Stimulated activated CD4-positive, alpha-beta T cell treated with anti-CD3 and anti-CD28 coated beads, Interleukin-1b, Interleukin-23, amount 100 ng/mL, for 4 hours (primary cell): Measurements from ENCODE around the gene TMEM217.
A peak's percentile ranks its signal among the peaks of the same experiment; 100 is the strongest.
"Not testable (repeated sequence)": the region's sequence is repeated elsewhere in the genome, so short reads cannot be mapped to it uniquely, and the experiment has no call there.

ENCODE experiments used
- DNase-seq, 2 donors: peaks; one replicate each; pipeline ENCODE4 v3.0.0-alpha.2; 2020; ENCODE audit warnings: low read depth in 2 of 2

Gene TMEM217

DNA sequence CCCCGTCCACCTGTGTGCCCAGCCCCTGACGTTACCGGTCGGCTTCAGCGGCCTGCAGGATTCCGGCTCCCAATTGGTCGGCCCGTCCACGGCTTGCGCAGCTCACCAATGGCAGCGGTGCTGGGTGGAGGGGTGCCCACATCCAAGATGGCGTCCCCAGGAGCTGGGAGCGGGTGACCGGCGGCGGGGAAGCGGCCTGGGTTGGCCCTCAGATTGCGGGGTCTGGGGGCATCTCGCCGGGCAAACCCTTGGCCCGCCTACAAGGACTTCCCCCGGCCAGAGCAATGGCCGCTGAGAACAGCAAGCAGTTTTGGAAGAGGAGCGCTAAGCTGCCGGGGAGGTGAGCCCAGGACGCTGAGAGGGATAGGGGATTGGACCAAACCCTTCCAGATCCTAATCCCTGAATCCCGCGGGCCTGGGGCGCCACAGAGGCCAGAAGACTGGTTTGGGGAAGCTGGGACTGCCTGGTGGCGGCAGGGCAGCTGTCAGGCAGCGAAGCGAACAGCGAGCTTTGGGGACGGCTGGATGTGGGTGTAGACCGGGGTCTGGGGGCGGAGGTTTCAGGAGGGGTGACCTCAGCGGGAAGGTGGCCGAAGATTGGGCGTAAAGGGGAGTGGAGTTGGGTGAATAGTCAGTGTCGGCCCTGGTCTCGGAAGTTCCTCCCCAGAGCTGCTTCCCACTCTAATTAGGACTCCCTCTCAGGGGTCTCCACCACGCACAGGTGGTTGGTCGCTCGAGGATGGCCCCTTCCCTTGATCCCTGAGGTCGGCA is at the start of gene TMEM217, which contains the start of gene TBC1D22B:
TMEM217 (minus strand) TSS at position 511 of the 771 bp plus-strand sequence. CDS start 39,114 bp downstream, outside the sequence.
TBC1D22B (plus strand) TSS at position 139 of the 771 bp plus-strand sequence; CDS start at position 285, 146 bp downstream.
- peak; percentile 91 to 92 for DNase-seq

DNA sequence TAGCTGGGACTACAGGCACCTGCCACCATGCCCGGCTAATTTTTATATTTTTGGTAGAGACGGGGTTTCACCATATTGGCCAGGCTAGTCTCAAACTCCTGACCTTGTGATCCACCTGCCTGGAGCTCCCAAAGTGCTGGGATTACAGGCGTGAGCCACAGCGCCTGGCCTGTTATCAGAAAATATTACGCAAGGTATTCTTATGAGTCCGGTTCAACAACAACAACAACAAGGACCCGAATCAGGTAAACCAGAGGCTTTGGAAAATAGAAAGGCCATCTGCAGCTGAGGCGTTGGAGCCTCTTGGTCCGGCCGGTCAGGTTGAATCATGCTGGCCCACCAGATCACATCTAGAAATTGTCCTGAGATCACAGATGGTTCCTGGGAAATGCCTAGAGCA is 49.5 kb upstream of the TMEM217 start:
- DNase-seq, result not testable (repeated sequence)

DNA sequence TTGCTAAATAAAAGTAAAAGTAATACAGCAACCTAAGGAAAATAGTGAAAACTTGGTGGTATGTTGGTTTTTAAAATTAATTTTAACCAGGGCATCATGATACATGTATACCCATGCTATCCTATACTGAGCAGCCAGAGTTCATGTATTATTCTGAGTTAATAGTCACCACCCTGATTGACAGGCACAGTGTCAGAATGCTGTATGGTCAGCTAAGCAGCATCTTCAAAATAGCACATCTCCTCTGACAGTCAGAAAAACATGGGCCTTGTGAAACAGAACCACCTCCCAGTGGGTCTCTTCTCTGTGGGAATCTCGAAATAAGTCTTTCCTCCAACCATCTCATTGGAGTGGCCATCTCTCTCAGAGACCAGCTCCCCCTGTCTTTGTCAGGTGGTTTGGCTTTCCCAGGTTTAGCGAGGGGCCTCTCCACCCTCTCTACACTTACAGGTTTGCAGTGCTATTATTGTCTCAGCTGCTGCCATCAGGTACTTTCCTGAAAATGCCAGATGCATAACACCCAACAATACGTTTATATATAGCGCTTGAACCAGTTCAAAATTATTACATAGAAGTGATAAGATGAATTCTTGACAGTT is 48.8 kb upstream of the TMEM217 start:
- no peak for DNase-seq

DNA sequence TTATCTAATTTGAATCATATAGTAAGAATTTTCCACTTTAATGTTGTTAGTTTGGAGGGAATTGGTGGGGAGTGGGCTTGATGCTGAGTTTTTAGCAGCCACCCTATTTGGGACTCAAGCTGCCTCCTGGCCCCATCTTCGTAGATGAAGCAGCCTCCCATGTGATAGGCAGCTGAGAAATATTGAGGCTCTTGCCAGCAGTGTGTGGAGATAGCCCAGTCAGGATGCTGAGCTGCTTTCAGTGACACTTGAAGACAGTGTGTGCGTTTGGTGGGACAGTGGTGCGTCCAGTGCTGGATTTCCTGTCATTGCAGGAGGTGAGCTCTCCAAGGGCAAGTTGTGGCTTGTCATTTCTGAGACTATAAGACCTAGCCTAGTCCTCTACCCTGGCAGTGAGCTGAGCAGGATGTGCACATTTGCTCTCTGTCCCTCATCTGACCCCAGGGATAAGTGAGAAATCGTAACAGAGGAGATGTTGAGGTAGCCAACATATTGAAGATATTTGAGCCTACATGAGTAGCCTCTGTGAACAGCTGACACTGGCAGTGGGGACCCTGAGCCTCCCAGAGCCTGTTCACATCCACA is 48.0 kb upstream of the TMEM217 start:
- DNase-seq, result no peak

DNA sequence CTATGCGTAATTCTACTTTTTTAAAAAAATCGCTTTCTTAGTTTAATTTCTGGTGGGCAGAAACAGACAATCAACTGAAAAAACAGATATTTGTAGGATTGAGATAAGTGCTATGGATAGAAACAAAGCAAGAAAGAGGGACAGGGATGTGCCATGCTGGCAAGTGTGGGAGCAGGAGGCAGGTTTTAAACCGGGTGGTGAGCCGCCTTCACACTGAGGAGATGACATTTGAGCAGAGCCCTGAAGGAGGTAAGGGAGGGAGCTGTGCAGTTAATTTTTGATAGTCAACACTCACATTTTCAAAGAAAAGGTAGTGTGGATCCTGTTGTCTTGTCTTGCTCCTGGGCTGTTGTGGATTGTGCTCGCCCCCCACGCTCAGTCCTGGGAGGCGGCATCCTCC is 46.8 kb upstream of the TMEM217 start:
- no peak for DNase-seq

DNA sequence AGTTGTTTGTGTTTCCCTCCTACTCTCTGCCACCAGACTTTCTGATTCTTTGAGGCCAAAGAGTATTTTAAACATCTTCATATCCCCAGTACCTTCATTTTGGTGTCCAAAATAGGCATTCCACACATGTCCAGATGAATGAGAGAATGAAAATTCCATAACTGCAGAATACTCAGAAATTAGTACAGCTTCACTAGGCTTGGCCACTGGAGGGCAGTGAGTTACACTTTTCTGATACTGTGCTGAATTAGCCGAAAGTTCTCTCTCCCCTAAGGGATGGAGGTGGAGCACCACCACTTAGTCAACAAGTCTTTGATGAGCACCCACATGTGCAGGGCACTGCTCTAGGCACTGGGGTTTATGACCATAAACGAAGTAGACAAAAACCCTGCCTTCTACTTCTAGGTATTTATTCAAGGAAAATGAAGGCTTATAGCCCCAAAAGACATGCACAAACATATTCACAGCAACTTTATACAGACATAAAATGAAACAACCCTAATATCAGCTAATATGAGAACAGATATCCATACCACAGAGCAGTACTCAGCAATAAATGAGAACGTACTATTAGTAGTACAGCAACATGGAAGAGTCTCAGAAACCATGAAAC is 46.1 kb upstream of the TMEM217 start:
- DNase-seq, result no peak

DNA sequence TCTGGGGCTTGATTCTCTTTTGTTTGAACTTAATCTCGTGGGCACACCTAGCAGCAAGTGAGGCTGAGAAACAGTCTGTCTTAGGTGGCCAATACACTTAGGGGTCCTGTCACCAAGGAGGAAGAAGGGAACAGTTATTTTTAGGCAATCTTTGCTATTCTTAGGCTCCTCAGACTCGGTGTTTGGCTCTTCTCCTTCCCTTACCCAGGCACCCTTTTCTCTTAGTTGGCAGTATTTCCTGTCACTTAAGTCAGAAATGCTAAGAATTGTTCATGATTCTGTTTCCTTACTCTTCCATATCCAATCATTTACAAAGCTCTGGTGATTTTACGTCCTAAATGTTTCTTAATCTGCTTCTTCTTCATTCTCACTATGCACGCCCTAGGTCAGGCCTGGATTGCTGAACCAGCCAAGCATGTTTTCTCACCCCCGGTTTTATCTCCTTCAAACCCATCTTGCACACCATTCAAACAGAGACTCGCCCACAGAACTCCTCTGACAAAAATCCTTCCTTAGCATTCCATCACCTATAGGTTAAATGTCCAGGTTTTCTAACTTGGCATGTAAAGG is 45.2 kb upstream of the TMEM217 start:
- DNase-seq, result no peak

DNA sequence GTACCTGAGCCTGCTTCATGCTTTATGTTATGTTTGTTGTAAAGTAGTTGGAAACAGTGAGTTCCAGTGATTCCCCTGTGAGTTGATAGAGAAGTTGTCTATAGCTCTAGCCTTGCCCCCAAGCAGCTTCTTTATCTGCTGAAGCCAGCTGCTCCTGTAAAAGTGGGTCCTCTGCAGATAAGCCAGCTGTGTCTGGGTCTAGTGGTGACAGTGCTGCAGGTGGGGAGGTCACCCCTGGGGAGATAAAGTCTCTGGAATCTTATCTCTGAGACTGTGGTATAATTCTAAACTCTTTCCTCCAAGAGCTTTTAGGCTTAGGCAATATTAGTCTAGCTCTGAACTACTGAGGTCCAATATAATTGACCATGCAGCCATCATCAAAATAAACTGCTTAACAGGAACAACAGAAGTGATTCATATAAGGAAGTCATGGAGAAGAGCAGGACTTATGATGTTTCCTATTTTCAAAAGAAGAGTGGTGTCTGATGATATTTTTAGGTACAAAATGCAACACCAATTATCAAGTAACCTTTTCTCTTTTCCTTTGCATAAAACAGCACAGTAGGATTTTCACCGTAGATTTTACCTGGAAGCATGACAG is 44.2 kb upstream of the TMEM217 start:
- DNase-seq, result no peak

DNA sequence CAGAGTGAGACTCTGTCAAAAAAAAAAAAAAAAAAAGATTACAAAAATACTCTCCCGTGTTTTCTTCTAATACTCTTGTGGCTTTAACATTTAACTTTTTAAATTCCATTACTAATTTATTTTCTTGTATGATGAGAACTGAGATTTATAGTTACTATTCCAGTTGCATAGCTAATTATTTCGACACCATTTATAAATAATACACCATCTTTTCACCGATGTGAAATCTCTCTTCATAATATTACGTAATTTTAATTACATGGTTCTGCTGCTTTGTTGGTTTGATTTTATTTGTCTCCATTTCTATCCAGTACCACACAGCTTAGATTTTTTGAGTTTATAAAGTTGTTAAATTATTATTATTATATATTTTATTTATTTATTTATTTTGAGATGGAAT is 42.0 kb upstream of the TMEM217 start:
- DNase-seq, result no peak

DNA sequence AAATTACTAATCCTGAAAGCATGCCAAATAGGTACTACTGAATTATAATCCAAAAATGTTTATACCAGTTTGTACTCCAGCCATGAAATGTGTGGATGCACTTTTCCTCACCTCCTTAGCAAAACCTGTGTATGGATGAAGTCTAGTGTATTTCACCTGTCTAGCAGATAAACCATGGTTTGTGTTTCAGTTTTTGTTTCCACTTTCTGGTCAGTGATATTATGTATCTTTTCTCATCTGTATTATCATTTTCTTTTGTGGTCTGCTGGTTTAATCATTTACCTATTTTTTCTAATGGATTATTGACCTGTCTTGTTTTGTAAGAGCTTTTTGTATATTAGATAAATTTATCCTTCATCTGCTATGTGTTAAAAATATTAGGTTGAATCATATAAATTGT is 41.0 kb upstream of the TMEM217 start:
- DNase-seq, result no peak

DNA sequence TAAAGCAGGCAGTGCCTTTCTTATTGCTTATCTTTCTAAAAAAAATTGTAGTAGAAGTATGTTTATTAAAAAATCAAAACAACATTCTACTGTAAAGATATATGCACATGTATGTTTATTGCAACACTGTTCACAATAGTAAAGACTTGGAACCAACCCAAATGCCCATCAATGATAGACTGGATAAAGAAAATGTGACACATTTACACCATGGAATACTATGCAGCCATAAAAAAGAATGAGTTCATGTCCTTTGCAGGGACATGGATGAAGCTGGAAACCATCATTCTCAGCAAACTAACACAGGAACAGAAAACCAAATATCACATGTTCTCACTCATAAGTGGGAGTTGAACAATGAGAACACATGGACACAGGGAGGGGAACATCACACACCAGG is 39.7 kb upstream of the TMEM217 start:
- DNase-seq, result not testable (repeated sequence)

DNA sequence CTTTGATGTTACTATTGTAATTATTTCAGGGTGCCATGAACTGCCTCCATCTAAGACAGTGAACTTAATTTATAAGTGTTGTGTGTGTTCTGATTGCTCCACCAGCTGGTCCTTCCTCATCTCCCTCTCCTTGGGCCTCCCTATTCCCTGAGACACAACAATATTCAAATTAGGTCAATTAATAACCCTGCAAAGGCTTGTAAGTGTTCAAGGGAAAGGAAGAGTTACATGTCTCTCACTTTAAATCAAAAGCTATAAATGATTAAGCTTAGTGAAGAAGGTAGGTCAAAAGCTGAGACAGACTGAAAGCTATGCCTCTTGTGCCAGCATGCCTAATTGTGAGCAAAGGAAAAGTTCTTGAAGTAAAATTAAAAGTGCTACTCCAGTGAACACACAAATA is 35.5 kb upstream of the TMEM217 start:
- no peak for DNase-seq

DNA sequence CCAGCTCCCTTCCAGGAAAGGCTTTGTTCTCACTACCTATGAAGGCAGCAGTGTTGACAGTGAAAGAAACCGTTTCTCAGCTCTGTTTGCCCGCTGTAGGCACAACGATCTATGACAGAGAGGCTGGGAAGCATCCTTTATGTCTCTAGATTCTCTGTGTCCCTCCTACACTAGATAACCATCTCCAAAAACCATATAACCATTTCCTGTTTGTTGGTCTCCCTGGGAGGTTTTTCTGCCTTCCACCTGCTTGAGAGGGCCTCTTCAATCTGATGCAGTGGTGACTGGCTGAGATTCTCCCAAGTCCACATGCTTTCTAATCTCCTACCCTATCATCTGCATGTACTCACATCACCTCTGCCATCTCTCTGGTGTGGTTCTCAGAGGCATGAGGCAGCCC is 32.0 kb upstream of the TMEM217 start:
- DNase-seq, result no peak

DNA sequence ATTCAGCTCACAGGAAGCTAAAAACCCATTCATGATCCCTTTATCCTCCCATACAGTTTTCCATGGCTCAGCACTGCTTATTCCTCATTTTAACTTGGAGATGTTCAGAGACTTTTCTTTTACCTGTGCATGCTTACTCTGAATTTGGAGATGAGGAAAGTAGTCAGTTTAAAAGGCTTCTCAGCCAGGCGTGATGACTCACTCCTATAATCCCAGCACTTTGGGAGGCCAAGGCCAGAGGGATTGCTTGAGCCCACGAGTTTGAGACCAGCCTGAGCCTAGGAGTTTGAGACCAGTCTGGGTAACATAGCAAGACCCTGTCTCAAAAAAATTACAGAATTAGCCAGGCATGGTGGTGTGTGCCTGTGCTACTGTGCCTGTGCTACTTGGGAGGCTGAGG is 30.3 kb upstream of the TMEM217 start:
- DNase-seq, result no peak

DNA sequence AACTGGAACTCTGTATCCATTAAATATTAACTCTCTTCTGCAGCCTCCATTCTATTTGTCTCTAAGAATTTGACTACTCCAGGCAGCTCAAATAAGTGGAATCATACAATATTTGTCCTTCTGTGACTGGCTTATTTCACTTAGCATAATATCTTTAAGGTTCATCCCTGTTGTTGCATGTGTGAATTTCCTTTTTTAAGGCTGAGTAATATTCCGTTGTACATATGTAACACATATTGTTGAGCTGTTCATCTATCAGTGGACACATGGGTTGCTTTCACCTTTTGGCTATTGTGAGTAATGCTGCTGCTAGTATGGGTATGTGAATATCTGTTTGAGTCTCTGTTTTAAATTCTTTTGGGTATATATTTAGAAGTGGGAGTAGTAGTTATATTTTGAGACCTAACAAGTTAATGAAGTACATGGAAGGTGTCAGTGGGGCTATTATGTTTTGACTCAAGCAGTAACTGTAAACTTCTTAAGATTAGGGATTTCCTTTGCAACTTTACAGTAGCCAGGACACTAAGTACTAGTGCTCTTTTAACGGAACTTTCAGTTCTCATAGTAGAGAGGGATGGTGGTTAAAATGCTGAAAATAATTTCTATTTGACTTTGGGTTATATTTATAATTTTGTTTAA is 29.7 kb upstream of the TMEM217 start:
- no peak for DNase-seq

DNA sequence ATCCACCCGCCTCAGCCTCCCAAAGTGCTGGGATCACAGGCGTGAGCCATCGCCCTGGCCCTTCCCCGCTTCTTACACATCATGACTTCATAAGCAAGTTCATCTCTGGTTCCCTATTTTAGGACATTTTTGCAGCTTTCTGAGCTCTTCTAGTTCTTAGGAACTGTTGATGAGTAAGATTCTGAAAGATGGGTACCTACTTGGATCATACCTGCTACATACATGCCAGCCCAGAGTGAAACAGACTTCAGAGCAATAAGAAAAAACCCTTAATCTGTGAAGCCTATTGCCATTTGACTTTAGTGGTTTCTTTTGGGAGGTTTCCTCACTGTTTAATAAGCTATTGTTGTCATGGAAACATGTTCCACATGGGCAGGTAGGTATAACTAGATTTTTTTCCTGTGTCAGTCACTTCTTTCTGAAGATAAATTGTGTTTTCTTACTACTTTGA is 27.9 kb upstream of the TMEM217 start:
- DNase-seq, result no peak

DNA sequence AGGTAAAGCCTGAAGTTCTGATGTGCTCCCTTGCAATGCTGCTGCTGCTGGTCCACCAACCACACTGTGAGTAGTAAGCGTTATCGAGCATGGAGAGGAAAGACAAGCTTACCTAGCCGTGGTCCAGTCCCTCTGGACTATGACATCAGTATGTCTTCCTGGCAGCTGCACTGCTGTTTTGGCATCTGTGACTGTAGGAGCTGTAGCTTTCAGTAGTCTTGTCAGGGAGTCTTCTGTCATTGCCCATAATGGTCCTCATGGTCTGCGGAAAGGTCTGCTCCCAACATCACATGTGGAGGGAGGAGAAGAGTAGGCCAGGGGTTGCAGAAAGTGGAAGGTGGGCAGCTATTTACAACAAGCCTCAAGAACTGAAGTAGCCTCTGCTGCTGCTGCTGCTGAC is 26.8 kb upstream of the TMEM217 start:
- DNase-seq, result no peak

DNA sequence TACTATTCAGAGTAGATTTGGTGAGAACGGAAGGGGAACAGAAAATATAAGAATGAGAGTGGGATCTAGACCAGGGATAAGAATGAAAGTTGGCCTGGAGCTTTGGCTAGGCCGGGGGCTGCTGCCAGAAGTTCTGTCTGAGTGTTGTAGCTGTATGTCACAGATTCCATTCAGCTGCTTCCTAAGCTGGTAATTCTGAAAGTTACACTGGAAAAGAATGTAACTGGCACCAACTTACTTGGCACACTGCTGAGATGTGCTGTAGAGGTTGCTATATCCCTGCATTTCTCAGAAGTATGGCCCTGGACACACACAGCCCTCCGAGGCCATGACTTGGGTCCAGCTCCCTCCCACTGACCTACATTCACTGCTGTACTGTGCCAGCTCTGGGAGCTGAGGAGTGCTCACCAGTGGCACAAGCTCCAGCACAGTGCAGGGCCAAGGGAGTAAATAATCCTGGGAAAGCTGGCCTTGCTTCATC is 25.8 kb upstream of the TMEM217 start:
- no peak for DNase-seq

DNA sequence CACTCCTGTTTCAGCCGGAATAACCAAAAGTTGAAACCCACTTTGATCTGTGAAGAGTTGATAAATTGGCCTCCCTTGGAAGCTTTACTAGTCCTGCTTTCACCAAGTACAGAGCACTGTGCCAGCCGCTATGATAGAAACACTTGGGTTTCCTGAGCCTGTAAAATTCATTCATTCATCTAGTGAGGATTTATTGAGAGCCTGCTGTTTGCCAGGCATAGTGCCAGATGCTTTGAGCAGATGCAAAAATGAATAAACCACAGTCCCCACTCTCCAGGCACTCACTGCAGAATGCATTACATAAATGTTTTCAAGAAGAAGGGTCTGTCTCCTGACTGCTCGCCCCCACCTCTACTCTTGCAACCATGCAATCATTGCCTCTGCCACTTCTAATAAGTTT is 25.3 kb upstream of the TMEM217 start:
- no peak for DNase-seq

DNA sequence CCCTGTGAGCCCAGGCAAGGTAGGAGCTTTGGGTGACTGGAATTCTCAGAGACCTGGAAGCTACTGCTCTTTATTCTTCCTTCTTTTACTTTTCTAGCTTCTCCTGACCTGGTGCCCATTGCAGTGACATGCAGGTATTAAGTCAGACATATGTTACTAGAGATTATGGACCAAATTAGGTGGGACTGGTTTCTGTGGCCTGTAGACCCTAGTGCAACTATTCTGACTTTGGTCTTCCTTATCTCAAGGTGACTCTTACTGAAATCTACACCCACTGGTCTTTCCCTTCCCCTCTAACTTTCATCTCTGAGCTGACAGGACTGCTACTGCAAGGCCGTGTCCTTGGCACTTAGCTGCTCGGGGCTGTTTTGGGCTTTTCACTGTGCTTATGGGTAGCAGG is 24.4 kb upstream of the TMEM217 start:
- DNase-seq, result no peak
